ENCODE results near the gene C1QTNF5. TPM values are rescaled to one million over a fixed set of nuclear protein-coding genes. Genes with fewer than 3 reads are reported as not detected.

C1QTNF5 gene
- total RNA-seq, 1 experiment from 2014 or later: not detected

DNA sequence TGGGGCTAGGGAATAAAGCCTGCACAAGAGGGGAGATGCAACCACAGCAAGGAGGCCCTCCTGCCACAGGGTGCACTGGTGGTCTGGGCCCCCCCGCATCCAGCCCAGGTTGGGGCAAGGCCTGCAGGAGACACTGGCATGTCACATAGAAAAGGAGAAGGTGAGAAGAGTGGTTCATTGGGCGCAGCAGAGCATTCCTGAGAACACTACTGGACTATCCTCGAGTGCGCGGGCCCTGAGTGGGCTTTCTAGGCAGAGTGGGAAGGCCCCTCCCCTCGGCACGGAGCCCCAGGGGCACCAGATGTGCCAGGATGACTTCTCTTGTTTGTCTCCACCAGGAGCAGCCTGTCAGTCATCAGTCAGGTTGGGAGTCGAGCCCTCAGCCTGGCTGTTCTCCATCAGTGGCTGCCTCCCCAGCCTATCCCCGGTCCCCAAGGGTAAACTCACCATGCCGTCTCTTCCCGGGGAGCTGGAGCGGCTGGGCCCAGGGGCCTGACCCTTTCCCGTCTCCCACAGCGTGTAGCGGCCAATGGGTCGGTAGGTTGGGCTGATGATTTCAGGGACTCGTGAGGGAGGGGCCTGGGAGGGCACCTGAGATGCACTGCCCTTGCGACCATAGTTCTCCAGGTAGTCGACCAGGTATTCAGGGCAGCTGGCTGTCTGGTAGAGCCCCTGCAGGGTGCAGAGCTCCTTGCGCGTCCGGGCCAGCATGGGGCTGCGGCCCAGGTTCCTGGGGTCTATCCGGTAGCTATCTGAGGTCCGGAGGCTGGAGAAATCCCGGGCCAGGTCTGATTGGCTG lies 31.8 kb upstream of the C1QTNF5 start:
- Histone ChIP-seq H3K4me2 (ENCODE audit: low read length) (no peak overlapping the region), H3K4me3 (replicated peaks in 1 of 2; ENCODE audit: low read depth in 1 of 2, low read length in 2 of 2) (no peak overlapping the region), H3K79me2 (ENCODE audit: insufficient read depth, low read length) (no peaks in the 10 kb centered on the region), H2AFZ (ENCODE audit: low read depth, low read length, poor library complexity, severe bottlenecking) (no peak overlapping the region), H3K9me3 (ENCODE audit: control insufficient read depth in 1 of 2, insufficient read depth in 1 of 2, low read depth in 1 of 2, low read length in 2 of 2) (no peaks in the 10 kb centered on the region), H3K27me3 (ENCODE audit: insufficient read depth, low read length) (no peaks in the 10 kb centered on the region), H3K9me2 (ENCODE audit: insufficient read depth) (no peaks in the 10 kb centered on the region), H3K27ac (ENCODE audit: low read depth, low read length) (no peak overlapping the region), H3K9ac (ENCODE audit: low read length) (no peak overlapping the region), H4K20me1 (ENCODE audit: insufficient read depth) (no peaks in the 10 kb centered on the region), H3K4me1 (ENCODE audit: control insufficient read depth in 1 of 2, insufficient read depth in 2 of 2, low read length in 2 of 2) (peaks cover 35 to 42% of the 10 kb centered on the region in 2 experiments), H3K36me3 (ENCODE audit: control insufficient read depth in 1 of 2, insufficient read depth in 2 of 2, low read length in 2 of 2) (no peaks in the 10 kb centered on the region)
- DNase-seq (ENCODE audit: low read depth, low spot score): no peak
- no peak for ATAC-seq
- ChIA-PET POLR2A (interaction anchor here (0.5 to 1.2 kb wide), 2 partner anchors 12 to 34 kb away, joined by 3 to 4 read pairs; no protein-coding TSS in a partner anchor), CTCF (interaction anchor here (1.0 to 7.5 kb wide), 5 partner anchors 9 to 33 kb away, joined by 3 to 54 read pairs (median 9); partner anchors contain the start of gene USP2), RAD21 (ENCODE audit: low non-redundant PET in 1 of 2, low total read pairs in 2 of 2, uncharacterized antibody in 2 of 2, unreplicated experiment in 2 of 2) (interaction anchor here (0.7 to 1.0 kb wide), 2 partner anchors 16 kb away, joined by 3 read pairs; no protein-coding TSS in a partner anchor)
- no peak for TF ChIP-seq ZFX (IDR thresholded peaks at IDR 0.05)
- TF ChIP-seq, protein P1, sequence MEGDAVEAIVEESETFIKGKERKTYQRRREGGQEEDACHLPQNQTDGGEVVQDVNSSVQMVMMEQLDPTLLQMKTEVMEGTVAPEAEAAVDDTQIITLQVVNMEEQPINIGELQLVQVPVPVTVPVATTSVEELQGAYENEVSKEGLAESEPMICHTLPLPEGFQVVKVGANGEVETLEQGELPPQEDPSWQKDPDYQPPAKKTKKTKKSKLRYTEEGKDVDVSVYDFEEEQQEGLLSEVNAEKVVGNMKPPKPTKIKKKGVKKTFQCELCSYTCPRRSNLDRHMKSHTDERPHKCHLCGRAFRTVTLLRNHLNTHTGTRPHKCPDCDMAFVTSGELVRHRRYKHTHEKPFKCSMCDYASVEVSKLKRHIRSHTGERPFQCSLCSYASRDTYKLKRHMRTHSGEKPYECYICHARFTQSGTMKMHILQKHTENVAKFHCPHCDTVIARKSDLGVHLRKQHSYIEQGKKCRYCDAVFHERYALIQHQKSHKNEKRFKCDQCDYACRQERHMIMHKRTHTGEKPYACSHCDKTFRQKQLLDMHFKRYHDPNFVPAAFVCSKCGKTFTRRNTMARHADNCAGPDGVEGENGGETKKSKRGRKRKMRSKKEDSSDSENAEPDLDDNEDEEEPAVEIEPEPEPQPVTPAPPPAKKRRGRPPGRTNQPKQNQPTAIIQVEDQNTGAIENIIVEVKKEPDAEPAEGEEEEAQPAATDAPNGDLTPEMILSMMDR (IDR thresholded peaks at IDR 0.05 in 2 of 3, conservative IDR thresholded peaks at IDR 0.05 in 1 of 3; ENCODE audit: borderline replicate concordance in 1 of 3, insufficient read depth in 1 of 3, low read depth in 2 of 3, low read length in 2 of 3): no peak
- no peak for TF ChIP-seq YY1 (IDR thresholded peaks at IDR 0.05; ENCODE audit: extremely low read depth, insufficient replicate concordance, low read depth, low read length)
- no peak for TF ChIP-seq SIN3A (IDR thresholded peaks at IDR 0.05; ENCODE audit: low read depth)
- TF ChIP-seq, protein P2, sequence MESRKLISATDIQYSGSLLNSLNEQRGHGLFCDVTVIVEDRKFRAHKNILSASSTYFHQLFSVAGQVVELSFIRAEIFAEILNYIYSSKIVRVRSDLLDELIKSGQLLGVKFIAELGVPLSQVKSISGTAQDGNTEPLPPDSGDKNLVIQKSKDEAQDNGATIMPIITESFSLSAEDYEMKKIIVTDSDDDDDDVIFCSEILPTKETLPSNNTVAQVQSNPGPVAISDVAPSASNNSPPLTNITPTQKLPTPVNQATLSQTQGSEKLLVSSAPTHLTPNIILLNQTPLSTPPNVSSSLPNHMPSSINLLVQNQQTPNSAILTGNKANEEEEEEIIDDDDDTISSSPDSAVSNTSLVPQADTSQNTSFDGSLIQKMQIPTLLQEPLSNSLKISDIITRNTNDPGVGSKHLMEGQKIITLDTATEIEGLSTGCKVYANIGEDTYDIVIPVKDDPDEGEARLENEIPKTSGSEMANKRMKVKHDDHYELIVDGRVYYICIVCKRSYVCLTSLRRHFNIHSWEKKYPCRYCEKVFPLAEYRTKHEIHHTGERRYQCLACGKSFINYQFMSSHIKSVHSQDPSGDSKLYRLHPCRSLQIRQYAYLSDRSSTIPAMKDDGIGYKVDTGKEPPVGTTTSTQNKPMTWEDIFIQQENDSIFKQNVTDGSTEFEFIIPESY (IDR thresholded peaks at IDR 0.05; ENCODE audit: extremely low read depth, insufficient replicate concordance, low read length): no peak
- TF ChIP-seq ZNF274 (IDR thresholded peaks at IDR 0.05; ENCODE audit: low read depth, low read length): no peak
- TF ChIP-seq MAX (IDR thresholded peaks at IDR 0.05): no peak
- TF ChIP-seq CEBPB (IDR thresholded peaks at IDR 0.05; ENCODE audit: low read depth): no peak
- TF ChIP-seq EGR1 (IDR thresholded peaks at IDR 0.05; ENCODE audit: low read depth): no peak
- no peak for TF ChIP-seq FOSL1 (IDR thresholded peaks at IDR 0.05; ENCODE audit: low read depth)
- intact Hi-C loops (cut with micrococcal nuclease): no loop called here
- no TSS peak for BruUV-seq (replicated peaks)
